Transverse colon (tissue), 4 donors: ENCODE data around the gene MINAR1.

Experiments used
- CTCF ChIP-seq, 5 experiments: fragments of 200-600 bp in 3 of 5; fragments of 450-650 bp in 2 of 5; sonication (generic) in 3 of 5; IDR thresholded peaks; 1 replicate in 2 of 5; 2 replicates in 3 of 5; pipeline ENCODE4 v1.5.1; 2016 to 2017; ENCODE audit warnings: antibody characterized with exemption in 5 of 5, inconsistent platforms in 3 of 5, mild to moderate bottlenecking in 2 of 5, moderate library complexity in 1 of 5
- EP300 ChIP-seq: sonication (generic); formaldehyde crosslinking; IDR thresholded peaks from one replicate; pipeline ENCODE4 v1.6.1; 2017; ENCODE audit warnings: antibody characterized with exemption, low read depth
- POLR2A ChIP-seq: fragments of 450-650 bp; IDR thresholded peaks from one replicate; pipeline ENCODE4 v1.6.1; 2016; ENCODE audit warnings: antibody characterized with exemption, mild to moderate bottlenecking, moderate library complexity
- POLR2AphosphoS5 ChIP-seq, 3 donors: sonication (generic); formaldehyde crosslinking; IDR thresholded peaks; one replicate each; pipeline ENCODE4 v1.6.1; 2016; ENCODE audit warnings: antibody characterized with exemption in 3 of 3

- no peak for TF ChIP-seq POLR2AphosphoS5 (IDR thresholded peaks at IDR 0.05)
- no peak for TF ChIP-seq EP300
- no peak for TF ChIP-seq CTCF (IDR thresholded peaks at IDR 0.05)
- no peak for TF ChIP-seq POLR2A
Observed at GRCh38 chr15:79440355-79440908, 8.3 kb downstream of the MINAR1 start.
